Activated T-helper 9 cell treated with anti-CD3 and anti-CD28 coated beads, Interleukin-2, amount 50 U/mL, for 16 hours (primary cell): ENCODE results near the gene CELSR1.

Experiments used
- DNase-seq: peaks from one replicate; pipeline ENCODE4 v3.0.0-alpha.2; 2020; ENCODE audit warnings: low read depth

The CELSR1 gene

GRCh38 chr22:46551321-46551720, 13.9 kb upstream of the CELSR1 start:
- DNase-seq, result no peak

DNA sequence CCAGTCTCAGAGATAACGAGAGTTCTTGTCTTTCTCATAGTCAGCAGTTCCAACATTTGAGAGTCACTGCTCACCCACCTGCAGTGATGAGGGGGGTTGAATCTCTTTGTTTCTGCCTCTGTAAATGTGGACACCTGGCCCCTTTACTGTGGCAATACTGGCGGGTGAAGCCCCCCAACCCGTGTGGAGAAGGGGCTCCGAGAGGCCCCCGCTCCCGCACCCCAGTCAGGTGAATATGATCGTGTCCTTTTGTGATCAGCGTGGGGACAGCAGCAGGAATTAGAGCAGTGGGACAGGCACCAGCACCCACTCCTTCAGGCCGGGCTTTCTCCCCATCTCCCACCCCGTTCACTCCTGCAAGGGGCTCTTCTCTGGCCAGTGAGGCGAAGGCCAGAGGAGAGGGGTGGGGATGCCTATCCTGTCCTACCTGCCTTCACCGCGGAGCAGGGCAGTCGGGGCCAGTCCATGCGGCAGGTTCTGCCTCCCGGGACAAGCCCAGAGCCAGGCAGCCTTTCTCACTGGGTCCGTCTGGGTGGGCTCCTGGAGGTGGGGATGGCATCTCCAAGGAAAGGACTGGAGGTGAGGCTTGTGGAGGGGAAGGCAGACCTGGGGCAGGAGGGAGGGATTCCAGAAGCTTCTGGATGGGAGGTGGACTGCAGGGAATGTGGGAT, 12.7 kb upstream of the CELSR1 start:
- DNase-seq, result no peak

DNA sequence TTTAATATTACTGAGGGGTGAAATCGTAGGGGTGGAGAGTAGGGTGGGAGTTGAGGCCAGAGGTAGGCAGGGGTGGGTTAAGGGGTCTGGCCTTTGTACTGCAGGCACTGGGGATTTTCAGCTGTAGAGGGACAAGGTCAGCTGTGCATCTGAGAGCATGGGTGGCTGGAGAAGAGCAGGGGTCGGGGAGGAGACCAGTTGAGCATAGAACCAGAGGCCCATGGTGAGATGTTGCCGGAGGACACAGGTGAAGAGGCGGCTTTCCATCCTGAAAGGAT, 12.1 kb upstream of the CELSR1 start:
- no peak for DNase-seq

- DNase-seq, result no peak
Observed at GRCh38 chr22:46547883-46548244, 10.4 kb upstream of the CELSR1 start.

DNA sequence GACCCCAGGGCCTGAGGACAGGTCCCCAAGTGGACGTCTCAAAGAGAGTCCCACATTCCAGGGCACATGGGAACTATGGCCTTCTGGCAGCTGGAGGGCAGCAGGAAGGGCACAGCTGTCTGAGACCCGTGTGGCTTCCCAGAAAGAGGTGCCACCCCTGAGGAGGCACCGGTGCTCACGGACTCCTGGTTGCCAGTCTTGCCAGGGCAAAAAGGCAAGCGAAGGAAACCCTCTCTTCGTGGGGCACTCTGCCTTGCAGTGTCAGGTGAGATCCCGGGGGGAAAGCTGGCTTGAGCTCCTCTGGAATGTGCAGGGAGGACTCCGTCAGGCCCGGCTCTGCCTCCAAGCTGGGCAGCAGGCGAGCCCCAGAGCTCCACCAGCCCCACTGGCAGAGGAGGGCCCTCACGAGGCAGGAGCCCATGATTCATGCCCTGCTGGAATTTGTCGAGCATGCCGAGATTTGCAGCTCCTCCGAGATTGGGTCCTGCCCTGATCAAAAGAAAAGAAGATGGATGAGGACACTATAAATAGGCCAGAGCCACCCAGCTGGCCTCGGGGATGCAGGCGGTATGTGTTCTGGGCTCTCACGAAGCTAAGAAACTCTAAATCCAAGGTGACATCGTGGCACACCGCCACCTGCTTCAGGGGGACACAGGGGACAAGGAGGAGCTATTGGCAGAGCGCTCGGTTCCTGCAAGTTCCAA, 9.9 kb upstream of the CELSR1 start:
- no peak for DNase-seq

DNA sequence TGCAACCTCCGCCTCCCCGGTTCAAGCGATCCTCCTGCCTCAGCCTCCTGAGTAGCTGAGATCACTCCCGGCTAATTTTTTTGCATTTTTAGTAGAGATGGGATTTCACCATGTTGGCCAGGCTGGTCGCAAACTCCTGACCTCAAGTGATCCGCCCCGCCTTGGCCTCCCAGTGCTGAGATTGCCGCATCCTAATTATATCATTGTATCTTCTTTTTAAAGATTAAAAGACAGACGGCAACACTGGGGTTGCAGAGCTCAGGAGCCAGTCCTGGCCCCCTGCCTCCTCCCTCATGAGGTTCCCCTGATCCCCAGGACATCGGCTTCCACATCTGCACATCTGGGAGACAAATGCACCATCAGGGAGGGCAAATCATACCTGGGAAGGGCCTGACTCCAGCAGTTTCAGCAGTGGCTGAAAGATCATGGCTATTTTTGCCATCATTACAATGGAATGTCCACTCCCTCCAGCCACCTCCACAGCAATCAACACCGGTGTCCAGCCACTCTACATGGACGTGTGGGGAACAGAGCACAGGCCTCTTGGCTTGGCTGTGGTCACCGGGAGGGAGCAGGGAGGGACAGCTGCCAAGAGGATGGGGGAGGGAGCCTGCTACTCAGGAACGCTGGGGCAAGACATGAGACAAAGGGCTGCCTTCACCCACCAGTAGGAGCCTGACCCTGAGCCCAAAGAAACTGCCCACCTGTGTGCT, 9.2 kb upstream of the CELSR1 start:
- DNase-seq, result no peak

DNA sequence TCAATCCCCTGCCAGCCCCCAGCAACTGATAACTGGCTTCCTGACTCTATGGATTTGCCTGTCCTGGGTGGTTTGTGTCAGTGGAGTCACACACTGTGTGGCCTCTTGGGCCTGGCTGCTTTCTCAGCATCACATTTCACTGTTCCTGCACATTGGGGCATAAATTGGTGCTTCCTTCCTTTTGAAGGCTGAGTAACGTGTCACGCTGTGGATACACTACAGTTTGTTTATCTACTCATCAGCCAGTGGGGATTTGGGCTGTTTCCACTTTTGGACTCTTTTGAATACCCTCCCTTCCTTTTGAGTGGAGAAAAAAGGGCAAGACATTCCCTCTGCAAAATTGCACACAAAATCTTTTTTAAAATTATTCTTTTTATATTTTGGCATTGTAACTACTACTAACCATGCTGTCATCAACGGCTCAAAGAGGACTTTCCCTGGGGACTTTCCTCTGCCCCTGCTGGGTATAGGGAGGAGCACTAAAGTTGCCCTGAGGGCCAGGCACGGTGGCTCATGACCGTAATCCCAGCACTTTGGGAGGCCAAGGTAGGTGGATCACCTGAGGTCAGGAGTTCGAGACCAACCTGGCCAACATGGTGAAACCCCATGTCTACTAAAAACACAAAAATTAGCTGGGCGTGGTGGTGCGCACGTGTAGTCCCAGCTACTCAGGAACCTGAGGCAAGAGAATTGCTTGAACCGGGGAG, 7.8 kb upstream of the CELSR1 start:
- no peak for DNase-seq

GRCh38 chr22:46542011-46542985, 4.9 kb upstream of the CELSR1 start:
- DNase-seq, result peak; percentile 51

DNA sequence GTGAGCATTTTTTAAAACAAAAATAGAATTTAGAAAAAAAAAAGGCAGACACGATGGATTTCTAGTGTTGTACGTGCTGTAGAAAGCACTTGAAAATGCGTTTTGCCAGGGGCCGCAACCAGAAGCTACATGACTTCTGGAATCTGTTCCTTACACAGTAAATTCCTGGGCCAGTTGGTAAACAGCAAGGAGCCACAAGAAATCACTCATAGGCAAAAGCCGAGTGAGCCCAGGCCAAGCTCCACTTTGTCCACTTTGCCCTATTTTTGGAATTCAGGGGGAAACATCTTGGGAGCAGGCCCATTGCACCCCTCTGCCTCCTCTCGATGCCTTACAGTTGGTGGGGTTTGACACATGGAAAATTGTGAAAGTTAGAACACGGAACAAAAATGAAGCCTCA, 4.1 kb upstream of the CELSR1 start:
- DNase-seq, result no peak

GRCh38 chr22:46540874-46541273, 3.5 kb upstream of the CELSR1 start:
- DNase-seq, result no peak

DNA sequence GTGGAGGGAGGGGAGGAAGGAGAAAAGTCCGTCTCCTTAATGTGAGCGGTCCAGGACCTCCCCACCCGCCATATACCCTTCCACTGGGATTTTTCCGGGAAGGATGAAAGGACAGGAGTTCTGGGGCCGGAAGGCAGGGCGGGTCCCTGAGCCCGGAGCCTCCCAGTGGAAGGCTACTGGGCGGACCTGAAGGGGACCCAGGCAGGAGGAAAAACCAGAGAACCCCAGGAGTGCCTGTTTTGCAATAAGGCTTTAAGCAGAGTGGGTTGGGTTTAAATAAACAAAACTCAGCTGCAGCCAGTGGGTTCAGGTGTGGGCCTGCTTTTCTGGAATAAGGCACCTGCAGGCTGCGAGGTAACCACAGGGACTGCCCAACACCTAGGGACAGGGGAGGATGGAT, 1.7 kb upstream of the CELSR1 start:
- no peak for DNase-seq

- DNase-seq, result no peak
Observed at GRCh38 chr22:46538814-46539160, 1.4 kb upstream of the CELSR1 start.

DNA sequence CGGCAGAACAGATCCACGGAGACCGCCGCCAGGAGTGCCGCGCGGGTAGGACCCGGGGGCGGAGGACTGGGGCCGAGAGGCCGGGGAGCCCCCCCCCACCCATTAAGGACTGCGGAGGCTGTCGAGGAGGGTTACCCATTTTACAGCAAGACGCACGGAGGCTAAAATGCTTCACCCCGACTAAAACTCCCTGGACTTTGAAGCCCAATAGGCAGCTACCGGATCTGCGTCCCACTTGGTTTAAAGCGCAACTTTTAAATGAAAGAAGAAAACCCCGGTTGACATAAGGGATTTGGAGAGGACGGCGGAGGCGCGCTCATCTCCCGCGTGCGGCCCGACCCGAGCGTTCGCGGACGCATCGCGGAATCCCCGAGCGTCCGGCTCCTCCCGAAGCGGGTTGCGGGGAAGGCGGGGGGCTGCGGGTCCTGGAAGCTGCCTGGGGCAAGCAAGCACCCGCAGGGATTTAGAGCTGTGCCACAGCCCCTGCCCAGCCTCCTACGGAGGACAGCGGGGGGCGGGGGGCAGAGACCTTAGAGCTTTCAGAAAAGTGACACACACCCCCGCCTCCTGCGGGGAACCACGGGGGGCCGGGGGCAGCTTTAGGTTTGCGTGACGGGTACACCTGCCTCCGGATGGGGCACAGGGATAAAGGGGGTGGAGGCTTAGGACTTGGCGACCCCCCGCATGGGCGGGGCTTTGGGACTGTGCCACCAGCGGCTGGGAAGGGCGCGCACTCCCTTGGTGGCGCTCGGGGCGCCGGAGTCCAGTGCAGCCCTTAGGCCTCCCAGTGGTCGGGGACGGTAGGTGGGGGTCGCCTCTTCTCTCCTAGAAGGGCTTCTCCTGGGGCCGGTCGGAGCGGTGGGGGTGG, 760 bp upstream of the CELSR1 start:
- DNase-seq, result no peak

DNA sequence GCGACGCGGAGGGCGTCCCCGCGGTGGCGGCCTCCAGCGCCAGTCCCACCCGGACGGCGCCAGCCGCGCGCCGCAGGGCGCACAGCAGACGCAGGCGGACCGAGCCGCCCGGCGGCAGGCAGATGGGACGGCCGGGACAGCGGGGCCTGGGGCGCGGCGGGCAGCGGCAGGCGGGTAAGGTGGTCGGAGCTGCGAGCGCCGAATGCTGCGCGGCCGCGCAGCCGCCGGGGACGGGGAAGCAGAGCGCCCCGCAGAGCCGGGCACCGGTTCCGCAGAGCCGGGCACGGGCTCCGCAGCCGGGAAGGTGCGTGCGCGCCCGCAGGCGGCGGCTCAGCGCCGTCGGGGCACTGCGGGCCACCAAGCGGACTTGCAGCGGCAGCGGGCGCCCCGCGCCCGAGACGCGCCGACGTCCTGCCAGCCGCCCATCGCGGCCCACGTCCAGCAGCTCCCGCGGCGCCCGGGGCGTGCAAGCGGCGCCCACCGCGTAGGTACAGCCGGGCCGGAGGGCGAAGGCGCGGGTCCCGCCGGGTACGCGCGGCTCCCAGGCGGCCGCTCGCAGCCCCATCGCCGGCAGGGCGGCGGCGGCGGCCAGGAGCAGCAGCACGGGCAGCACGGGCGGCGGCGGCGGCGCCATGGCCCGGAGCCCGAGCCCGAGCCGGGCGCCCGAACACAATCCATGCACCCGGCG, 739 bp downstream of the CELSR1 start:
- DNase-seq, result no peak

DNA sequence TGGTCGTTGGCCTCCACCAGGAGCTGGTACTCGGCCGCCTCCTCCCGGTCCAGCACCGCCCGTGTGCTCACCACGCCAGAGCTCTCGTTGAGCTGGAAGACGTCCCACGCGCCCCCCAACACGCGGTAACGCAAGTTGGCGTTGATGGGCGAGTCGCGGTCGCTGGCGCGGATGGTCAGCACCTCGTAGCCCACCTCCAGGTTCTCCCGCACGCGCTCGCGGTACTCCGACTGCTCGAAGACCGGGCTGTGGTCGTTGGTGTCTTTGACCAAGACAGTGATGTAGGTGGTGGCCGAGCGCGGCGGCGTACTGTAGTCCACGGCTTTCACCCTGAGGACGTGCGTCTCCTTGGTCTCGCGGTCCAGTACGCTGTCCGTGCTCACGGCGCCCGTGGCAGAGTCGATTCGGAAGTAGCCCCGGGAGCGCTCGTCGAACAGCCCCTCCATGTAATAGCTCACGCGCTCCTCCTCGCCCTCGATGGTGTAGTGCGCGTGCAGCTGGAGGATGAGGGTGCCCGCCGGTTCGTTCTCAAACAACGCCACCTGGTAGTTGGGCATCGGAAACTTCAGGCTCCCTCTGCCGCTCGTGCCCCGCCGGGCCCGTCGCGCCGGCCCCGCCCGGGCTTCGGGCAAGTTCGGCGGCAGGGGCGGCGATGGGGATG, 1.4 kb downstream of the CELSR1 start:
- DNase-seq, result no peak

DNA sequence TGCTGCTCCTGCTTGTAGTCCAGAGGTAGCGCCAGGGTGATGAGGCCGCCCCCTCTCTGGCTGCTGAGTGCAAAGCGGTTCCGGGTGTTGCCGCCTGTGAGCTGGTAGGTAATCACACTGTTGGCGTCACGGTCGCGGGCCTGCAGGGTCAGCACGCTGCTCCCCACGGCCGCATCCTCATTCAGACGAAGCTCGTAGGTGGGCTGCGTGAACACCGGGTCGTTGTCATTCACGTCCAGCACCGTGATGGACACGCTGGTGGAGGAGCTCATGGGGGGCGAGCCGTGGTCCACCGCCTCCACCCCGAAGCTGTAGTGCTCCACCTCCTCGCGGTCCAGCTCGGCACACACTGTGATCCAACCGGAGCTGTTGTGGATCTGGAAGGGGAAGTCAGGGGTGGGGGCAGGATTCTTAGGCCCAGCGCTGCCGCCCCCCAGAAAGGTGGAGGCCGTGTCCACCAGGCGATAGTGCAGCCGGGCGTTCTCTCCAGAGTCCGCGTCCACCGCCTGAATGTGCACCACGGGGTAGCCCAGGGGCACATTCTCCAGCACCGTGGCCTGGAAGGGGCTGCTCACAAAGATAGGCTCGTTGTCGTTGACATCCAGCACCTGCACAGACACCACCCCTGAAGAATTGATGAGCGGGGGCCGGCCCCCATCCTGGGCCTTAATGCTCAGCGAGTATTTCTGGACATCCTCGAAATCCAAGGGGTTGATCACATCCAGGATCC, 2.4 kb downstream of the CELSR1 start:
- DNase-seq, result no peak

DNA sequence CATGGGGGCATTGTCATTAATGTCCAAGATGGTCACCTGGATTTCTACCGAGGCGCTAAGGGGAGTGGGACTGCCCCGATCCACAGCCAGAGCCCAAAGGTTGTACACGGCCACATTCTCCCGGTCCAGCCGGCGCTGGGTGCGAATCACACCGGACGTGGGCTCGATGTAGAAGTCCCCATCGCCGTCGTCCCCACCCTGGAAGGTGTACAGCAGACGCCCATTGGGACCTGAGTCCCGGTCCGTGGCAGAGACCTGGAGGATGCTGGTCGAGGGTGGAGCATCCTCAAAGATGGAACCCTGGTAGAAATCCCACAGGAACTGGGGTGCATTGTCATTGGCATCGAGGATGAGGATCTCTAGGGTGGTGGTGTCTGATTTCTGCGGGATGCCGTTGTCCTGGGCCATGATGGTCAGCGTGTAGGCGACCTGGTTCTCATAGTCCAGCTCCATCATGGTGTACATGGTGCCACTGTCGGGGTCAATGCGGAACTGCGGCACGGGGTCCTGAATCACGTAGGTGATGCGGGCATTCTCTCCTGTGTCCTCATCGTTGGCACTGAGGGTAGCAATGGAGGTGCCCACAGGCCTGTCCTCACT, 3.1 kb downstream of the CELSR1 start:
- DNase-seq, result no peak

- DNase-seq, result no peak
Observed at GRCh38 chr22:46533070-46533833, 4.2 kb downstream of the CELSR1 start.
